AG09319 (cell line): ENCODE measurements around the gene TRAF6.

Experiments
- DNase-seq: peaks from one replicate; pipeline ENCODE4 v3.0.0-alpha.2; 2010; ENCODE audit warnings: low read depth; ENCODE audit errors: extremely low read depth
- CTCF ChIP-seq: IDR thresholded peaks from 2 replicates; pipeline ENCODE4 v1.5.1; 2011; ENCODE audit warnings: low read depth, mild to moderate bottlenecking, inconsistent platforms, low read length, moderate library complexity

TRAF6 gene

GRCh38 chr11:36465449-36466163 is 44.5 kb downstream of the TRAF6 start:
- DNase-seq: no peak
- TF ChIP-seq CTCF: no peak

- TF ChIP-seq CTCF: no peak
- DNase-seq: no peak
These were observed 45.4 kb downstream of the TRAF6 start for GRCh38 chr11:36464720-36465119.

- DNase-seq: no peak
- TF ChIP-seq CTCF: no peak
These were observed 46.3 kb downstream of the TRAF6 start for GRCh38 chr11:36463781-36464180.

GRCh38 chr11:36462321-36462720 is 47.8 kb downstream of the TRAF6 start:
- no peak for DNase-seq
- TF ChIP-seq CTCF: no peak

- no peak for DNase-seq
- TF ChIP-seq CTCF: no peak
These were observed 49.9 kb downstream of the TRAF6 start for GRCh38 chr11:36460220-36460619.

GRCh38 chr11:36459046-36459445 is 51.0 kb downstream of the TRAF6 start:
- no peak for DNase-seq
- no peak for TF ChIP-seq CTCF

GRCh38 chr11:36458129-36458915 is 51.8 kb downstream of the TRAF6 start:
- DNase-seq: no peak
- no peak for TF ChIP-seq CTCF
